ENCODE results near the gene LRRC15.

Gene LRRC15

DNA sequence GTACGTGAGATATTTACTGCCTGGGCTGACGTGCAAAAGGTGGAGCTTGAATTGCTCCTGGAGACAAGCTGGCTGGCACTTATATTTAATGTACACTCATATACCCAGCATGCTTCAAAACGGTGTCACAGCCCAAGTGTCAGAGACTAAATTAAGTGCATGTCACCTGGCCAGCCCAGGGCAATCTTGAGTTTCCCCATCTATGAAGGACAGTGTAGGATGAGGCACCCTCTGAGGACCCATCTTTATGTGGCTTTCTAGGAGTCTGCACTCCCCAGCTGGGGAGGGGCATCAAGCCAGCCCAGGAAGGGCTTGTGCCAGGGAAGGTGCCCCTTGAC is 5.3 kb downstream of the LRRC15 start:
- DNase-seq (ENCODE audit: low read depth) = no peak

GRCh38 chr3:194360568-194360967 is 9.0 kb downstream of the LRRC15 start:
- no peak for DNase-seq (ENCODE audit: low read depth)

- no peak for DNase-seq (ENCODE audit: low read depth)
These were observed 11.9 kb downstream of the LRRC15 start for GRCh38 chr3:194357681-194358080.

DNA sequence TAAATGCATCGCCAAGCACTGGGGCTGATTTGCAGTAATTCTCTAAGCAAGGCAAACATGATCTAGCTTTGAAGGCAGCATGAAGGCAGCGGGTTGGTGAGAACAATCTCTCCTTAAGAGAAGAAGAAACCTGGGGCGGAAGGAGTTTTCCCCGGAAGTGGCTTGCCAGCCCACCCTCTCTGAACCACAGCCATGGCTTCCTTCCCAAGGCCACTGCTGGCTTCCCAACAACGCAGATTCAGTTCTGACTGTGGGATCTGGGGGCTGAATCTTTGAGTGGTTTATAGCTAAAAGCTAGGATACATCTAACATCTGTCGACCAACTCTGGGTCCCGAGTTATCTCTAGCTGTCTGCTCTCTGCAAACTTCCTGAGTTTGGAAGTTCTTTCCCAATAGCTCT is 14.2 kb downstream of the LRRC15 start:
- DNase-seq (ENCODE audit: low read depth) = no peak

GRCh38 chr3:194354315-194354714 is 15.2 kb downstream of the LRRC15 start:
- no peak for DNase-seq (ENCODE audit: low read depth)

DNA sequence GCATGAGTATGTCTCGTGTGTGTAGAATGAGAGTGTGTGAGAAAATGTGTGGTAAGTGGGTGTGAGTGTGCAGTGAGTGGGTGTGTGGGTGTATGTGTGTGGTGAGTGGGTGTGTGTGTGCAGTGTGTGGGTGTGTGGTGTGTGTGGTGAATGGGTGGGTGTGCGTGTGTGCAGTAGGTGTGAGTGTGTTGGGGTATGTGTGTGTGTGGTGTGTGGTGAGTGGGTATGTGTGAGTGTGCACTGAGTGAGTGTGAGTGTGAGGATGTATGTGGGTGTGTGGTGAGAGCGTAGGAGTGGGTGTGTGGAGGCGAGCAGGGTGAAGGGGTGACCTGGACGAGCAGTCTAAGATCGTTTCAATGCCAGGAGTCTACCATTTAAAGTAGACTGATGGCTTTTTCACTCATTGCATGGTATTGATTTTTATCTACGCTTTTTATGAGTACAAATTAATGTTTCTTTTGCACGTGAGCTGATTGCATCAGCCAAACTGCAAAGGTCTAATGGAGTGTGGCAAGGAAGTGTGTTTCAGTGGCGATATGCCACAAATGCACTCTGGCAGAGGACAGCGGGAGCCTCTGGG is 16.8 kb downstream of the LRRC15 start:
- no peak for DNase-seq (ENCODE audit: low read depth)

- no peak for DNase-seq (ENCODE audit: low read depth)
These were observed 17.5 kb downstream of the LRRC15 start for GRCh38 chr3:194351952-194352536.

- DNase-seq (ENCODE audit: low read depth) = no peak
These were observed 18.4 kb downstream of the LRRC15 start, which contains the start of gene CPN2 for GRCh38 chr3:194351080-194351672. CPN2 (minus strand) TSS chr3:194351328; CDS start chr3:194342702, 8,626 bp downstream.

- no peak for DNase-seq (ENCODE audit: low read depth)
These were observed 18.8 kb downstream of the LRRC15 start for GRCh38 chr3:194350726-194351071.

- no peak for DNase-seq (ENCODE audit: low read depth)
These were observed 21.2 kb downstream of the LRRC15 start for GRCh38 chr3:194348354-194348753.

GRCh38 chr3:194346621-194347020 is 22.9 kb downstream of the LRRC15 start:
- DNase-seq (ENCODE audit: low read depth) = no peak

DNA sequence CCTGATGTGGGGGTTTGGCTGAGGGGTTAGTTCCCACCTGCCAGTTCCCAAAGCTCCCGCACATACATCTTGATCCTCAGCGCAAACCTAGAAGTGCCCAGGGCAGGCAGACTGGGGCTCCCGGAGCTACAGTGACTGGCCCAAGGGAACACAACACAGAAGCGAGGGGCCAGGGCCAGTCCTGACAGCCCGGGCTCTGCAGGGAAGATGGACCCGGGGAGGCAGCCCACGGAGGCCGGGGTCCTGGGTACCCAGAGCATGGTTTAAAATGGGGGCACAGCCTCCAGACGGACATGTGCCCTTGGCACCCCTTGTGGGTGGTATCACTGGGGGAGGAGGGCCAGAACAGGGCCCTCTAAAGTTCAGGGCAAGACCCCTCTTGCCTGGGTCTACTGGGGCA is 23.5 kb downstream of the LRRC15 start:
- no peak for DNase-seq (ENCODE audit: low read depth)

DNA sequence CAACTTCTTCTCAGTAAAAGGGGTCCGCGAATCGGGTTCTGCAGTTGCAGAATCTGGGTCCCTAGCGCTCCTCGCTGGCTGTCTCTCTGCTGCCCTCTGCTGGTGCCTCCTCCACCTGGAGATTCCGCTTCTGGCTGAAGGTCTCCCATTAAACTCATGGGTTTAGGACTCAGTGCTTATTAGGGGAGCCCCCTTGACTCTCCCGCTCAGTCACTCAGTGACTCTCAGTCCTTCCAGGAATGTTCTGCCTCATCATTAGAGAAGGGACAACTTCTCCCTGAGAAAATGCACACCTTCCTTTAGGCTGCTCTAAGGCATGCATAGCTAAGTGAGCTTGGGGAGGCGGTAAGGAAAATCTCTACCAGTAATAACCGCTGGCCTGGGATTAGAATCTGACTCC is 25.5 kb downstream of the LRRC15 start:
- peak; percentile 69 for DNase-seq (ENCODE audit: low read depth)

DNA sequence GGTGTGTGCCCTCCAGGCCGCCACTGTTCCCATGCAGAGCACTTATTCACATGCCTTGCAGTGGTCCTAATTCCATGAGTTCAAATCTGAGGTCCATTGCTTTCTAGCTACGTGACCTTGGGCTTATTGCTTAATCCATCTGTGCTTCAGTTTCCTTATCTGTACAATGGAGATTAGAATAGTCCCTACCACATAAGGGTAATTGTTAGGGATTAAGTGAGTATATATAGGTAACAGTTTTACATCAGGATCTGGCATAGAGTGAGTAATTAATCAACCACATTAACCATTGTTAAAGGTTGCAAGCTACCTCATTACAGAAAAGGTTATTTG is 26.0 kb downstream of the LRRC15 start:
- no peak for DNase-seq (ENCODE audit: low read depth)

DNA sequence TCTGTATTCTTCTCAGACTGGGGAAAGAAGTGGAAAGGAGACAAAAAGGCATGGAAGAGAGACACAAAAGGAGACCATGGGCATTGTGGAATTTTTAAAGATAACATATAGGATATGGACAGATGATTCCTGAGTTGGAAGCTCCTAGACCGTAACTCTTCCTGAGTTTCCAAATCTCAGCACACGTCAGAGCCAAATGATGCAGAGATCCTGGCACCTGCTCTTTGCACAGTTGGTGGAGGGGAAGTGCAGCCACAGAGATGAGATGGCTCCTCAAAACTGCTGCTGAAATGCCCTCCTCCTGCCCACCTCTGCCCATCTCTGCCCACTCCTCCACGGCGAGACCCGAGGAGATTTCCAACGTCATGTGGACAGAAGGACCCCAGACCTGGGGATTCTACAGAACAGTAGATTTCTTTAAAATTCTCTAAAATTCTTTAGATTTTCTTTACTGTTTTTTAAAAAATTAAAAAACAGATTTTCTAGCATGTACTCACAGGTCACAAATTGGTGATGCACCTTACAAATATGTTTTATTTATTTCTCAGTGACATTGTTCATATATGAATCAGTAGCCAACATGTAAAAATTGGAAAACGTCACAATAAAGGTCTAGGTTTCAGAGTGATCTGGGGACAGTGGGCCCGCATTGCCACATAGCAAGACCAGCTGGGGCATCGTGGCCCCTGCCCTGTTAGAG is 26.5 kb downstream of the LRRC15 start:
- no peak for DNase-seq (ENCODE audit: low read depth)

GRCh38 chr3:194340757-194341400 is 28.7 kb downstream of the LRRC15 start:
- no peak for DNase-seq (ENCODE audit: low read depth)

GRCh38 chr3:194339840-194340239 is 29.7 kb downstream of the LRRC15 start:
- DNase-seq (ENCODE audit: low read depth) = no peak

DNA sequence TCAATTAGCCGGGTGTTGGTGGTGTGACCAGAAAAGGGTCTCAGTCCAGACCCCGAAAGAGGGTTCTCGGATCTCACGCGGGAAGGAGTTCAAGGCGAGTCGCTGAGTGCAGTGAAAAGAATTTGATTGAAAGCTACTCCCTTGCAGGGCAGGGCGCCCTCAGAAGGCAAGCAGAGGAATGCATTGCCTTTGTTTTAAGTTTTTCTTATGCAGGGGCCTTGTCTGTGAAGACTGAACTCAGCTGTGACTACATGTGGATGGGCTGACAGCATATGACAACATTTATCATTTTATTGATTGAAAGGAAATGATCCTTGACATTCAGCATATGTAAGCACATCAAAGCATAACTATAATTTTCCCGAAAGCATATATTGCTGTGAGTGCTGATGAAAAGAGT is 30.2 kb downstream of the LRRC15 start:
- DNase-seq (ENCODE audit: low read depth) = no peak

DNA sequence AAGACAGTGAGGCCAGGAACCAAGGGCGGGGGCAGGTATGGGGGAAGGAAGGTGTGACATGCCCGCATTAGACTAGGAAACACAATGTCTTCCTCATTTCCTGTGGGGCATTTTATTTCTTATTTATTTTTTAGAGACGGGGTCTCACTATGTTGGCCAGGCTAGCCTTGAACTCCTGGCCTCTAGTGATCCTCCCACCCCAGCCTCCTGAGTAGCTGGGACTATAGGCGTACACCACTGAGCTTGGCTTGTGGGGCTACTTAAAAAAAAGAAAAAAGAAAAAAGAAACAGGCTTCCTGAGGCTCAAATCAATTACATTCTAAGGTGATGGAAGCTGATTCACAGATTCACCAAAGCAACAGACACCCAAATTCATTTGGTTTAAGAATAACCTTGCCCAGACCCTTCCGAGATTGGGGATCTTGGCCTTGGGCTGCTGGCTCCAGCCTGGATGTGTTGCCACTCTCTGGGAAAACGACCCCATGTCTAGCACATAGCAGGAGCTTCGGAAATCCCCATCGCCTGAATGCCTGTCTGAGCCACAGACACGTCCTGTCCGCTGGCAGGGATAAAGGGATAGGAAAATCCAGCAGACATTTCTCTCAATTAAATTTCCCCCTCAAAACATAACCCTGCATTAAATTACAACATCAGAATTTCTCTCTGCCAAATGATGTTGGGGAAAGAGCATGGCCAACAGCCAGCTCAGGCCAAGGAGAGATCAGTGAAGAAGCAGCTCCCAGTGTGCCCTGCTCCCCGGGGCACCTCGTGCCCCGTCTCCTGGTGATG is 31.4 kb downstream of the LRRC15 start:
- DNase-seq (ENCODE audit: low read depth) = no peak

DNA sequence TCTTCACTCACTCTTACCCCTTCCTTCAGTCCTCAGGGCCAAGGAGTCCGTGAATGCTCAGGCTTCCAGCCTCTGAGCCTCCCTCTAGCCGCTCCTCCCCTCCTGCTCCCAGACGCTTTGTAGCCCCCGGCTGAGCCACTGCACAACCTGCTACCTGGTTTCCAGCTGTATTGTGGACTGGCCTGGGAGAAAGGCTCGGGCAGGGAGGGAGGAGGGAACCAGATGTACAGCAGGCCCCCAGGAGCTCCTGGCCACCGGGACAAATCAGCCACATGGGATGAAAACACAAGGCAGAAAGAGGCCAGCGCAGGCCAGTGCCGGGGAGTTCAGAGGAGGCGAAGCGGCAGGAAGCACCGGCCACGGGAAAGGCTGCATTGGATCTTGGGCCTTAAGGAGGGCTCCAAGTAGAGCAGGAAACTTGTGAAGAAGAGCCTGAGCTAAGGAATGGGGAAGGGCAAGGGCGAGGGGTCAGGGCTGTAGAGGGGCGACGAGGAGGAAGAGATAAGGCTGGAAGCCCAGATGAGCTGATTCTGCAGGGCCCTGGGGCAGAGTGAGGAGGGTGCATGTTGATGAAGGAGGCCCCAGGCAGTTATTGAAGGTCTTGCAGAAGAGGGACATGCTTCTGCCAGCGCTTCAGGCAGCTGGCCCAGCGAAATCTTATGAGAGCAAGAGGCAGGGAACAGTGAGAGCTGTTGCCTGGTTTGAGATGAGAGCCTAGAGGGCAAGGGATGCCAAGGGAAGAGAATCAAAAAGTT is 32.8 kb downstream of the LRRC15 start:
- DNase-seq (ENCODE audit: low read depth) = no peak

GRCh38 chr3:194333981-194334320 is 35.6 kb downstream of the LRRC15 start:
- DNase-seq (ENCODE audit: low read depth) = no peak
